ENCODE results near the gene ATF7IP2.

- no peak for TF ChIP-seq CTCF (conservative IDR thresholded peaks at IDR 0.05 in 1 of 2, IDR thresholded peaks at IDR 0.05 in 1 of 2; ENCODE audit: low read depth in 1 of 2, low read length in 2 of 2)
- TF ChIP-seq EZH2 (IDR thresholded peaks at IDR 0.05; ENCODE audit: low read length, missing control alignments): no peak
Observed at GRCh38 chr16:10522966-10523365, 137.1 kb downstream of the ATF7IP2 start.
